GF-D8 (cell line): ENCODE measurements around the gene MCFD2.
"Not testable (repeated sequence)": the region's sequence is repeated elsewhere in the genome, so short reads cannot be mapped to it uniquely, and the experiment has no call there.

ENCODE experiments used
- DNase-seq: peaks from one replicate; lab custom pipeline; 2025; lab: John Stamatoyannopoulos, UW

MCFD2 gene

GRCh38 chr2:46937471-46937901, 21.9 kb upstream of the MCFD2 start:
- DNase-seq, result no peak

GRCh38 chr2:46936566-46936965, 21.0 kb upstream of the MCFD2 start:
- DNase-seq, result no peak

- no peak for DNase-seq
Observed at GRCh38 chr2:46935071-46935470, 19.5 kb upstream of the MCFD2 start.

GRCh38 chr2:46929612-46930011, 14.0 kb upstream of the MCFD2 start:
- no peak for DNase-seq

GRCh38 chr2:46926863-46927262, 11.3 kb upstream of the MCFD2 start:
- no peak for DNase-seq

GRCh38 chr2:46925474-46926351, 10.1 kb upstream of the MCFD2 start:
- DNase-seq, result no peak

GRCh38 chr2:46924608-46925007, 9.0 kb upstream of the MCFD2 start:
- no peak for DNase-seq

GRCh38 chr2:46924038-46924437, 8.4 kb upstream of the MCFD2 start:
- DNase-seq, result no peak

- DNase-seq, result no peak
Observed at GRCh38 chr2:46923041-46923528, 7.5 kb upstream of the MCFD2 start.

- DNase-seq, result no peak
Observed at GRCh38 chr2:46922606-46923005, 7.0 kb upstream of the MCFD2 start.

GRCh38 chr2:46921676-46922448, 6.3 kb upstream of the MCFD2 start:
- DNase-seq, result no peak

GRCh38 chr2:46917628-46918027, 2.0 kb upstream of the MCFD2 start:
- no peak for DNase-seq

- DNase-seq, result peak; percentile 74
Observed at GRCh38 chr2:46915811-46916630, 415 bp upstream of the MCFD2 start.

- DNase-seq, result no peak
Observed at GRCh38 chr2:46914578-46915230, 902 bp downstream of the MCFD2 start.

- DNase-seq, result peak; percentile 6
Observed at GRCh38 chr2:46913471-46914381, 1.9 kb downstream of the MCFD2 start.

- no peak for DNase-seq
Observed at GRCh38 chr2:46909771-46910419, 5.7 kb downstream of the MCFD2 start.

- DNase-seq, result no peak
Observed at GRCh38 chr2:46909150-46909549, 6.5 kb downstream of the MCFD2 start.

GRCh38 chr2:46904908-46905678, 10.5 kb downstream of the MCFD2 start:
- not testable (repeated sequence) for DNase-seq

- peak; percentile 25 for DNase-seq
Observed at GRCh38 chr2:46902980-46903379, 12.6 kb downstream of the MCFD2 start.
